ENCODE results near the gene FOXF1.

DNA sequence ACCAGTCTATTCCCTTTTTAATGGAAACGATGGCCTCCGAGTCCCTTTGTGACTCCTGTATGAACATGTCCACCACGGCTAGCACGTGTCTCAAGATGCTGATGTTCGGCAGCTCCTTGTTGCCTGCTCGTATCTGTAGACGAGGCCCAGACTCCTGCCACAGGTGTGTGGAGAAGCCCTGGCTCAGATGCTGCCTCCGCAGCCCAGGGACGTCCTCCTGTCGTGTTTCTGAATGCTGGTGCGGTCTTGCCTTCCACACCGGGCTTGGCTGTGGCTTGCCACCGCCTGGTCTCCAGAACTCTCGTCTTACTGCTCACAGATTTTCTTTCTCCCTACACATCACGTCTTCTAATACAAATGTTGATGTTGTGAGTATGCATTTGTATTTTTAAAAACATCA is 17.0 kb downstream of the FOXF1 start:
- TF ChIP-seq CTCF (IDR thresholded peaks at IDR 0.05) (no peak), POLR2A (IDR thresholded peaks at IDR 0.05) (no peak)

Measured in heart left ventricle (tissue), 13 donors.